Adrenal gland (tissue), 12 donors: ENCODE measurements around the gene TET1. TPM values are rescaled to one million over a fixed set of nuclear protein-coding genes. Genes with fewer than 3 reads are reported as not detected.
A peak's percentile ranks its signal among the peaks of the same experiment; 100 is the strongest.

Experiments
- DNase-seq, 7 donors: peaks; one replicate each; pipeline ENCODE4 v3.0.0-alpha.2; 2019 to 2020
- H3K27ac ChIP-seq, 5 donors: fragments of 200-600 bp; sonication (generic) in 4 of 5; 1 replicate in 3 of 5; 2 replicates in 2 of 5; pipeline versions ENCODE4 v1.5.1 to v1.8.0; 2016 to 2020; ENCODE audit warnings: mild to moderate bottlenecking in 1 of 5
- H3K27me3 ChIP-seq: fragments of 200-600 bp; 2 replicates; pipeline ENCODE4 v1.8.0; 2021
- H3K36me3 ChIP-seq, 2 donors: fragments of 200-600 bp; replicated peaks in 1 of 2; 1 replicate in 1 of 2; 2 replicates in 1 of 2; pipeline versions ENCODE4 v1.5.1 to v1.8.0; 2018 to 2022
- H3K4me1 ChIP-seq, 2 donors: fragments of 200-600 bp; replicated peaks in 1 of 2; 1 replicate in 1 of 2; 2 replicates in 1 of 2; pipeline versions ENCODE4 v1.5.1 to v1.8.0; 2018 to 2021
- H3K4me3 ChIP-seq, 4 donors: fragments of 200-600 bp; sonication (generic) in 3 of 4; one replicate each; pipeline ENCODE4 v1.5.1; 2016 to 2018
- H3K9me3 ChIP-seq, 3 donors: fragments of 200-600 bp; sonication (generic) in 1 of 3; replicated peaks in 1 of 3; 1 replicate in 2 of 3; 2 replicates in 1 of 3; pipeline versions ENCODE4 v1.5.1 to v1.8.0; 2016 to 2021
- POLR2A ChIP-seq, 2 donors: fragments of 450-650 bp; IDR thresholded peaks; one replicate each; pipeline ENCODE4 v1.6.1; 2017; ENCODE audit warnings: antibody characterized with exemption in 2 of 2, mild to moderate bottlenecking in 2 of 2, moderate library complexity in 1 of 2
- WGBS, 4 donors: extraction: QIAGEN DNeasy Blood & Tissue Kit in 2 of 4; methylation state at CpG; one replicate each; pipeline versions ENCODE4 v1.1.5 to v1.1.7; 2013 to 2017; 5-methylcytosine and 5-hydroxymethylcytosine counted together
- intact Hi-C, 2 donors: fragments of 100-400 bp; cut with DNase I; formaldehyde crosslinking; loops; one replicate each; pipeline versions ENCODE4 v1.14.1 to v1.15.0; 2022 to 2023
- polyA plus RNA-seq, 3 donors: library from polyadenylated mRNA; stranded (reverse); fragments of 200-250 nt in 2 of 3; fragments of 350-450 nt in 1 of 3; fragmentation: Illumina TruSeq in 1 of 3; extraction: RNeasy Lipid Tissue Mini Kit (QIAGEN cat#74804) in 1 of 3; gene quantifications; one replicate each; pipeline ENCODE4 v1.2.3, GENCODE V29; 2013 to 2014
- total RNA-seq, 9 donors: library from RNA; depleted of rRNA in 4 of 9; stranded (reverse); fragments of >200 nt in 4 of 9; fragments of 120-200 nt in 1 of 9; fragmentation: NEBNext Ultra II Directional in 1 of 9; extraction: Animal tissue kit (Norgen Biotek cat#: 25700) in 1 of 9; gene quantifications; one replicate each; pipeline versions ENCODE4 v1.1.0 to v1.2.4, GENCODE V29; 2013 to 2023
- TF ChIP-seq, protein P1 (sequence below), 6 experiments: fragments of 450-650 bp in 4 of 6; fragments of 200-600 bp in 2 of 6; sonication (generic) in 1 of 6; IDR thresholded peaks; 1 replicate in 5 of 6; 2 replicates in 1 of 6; pipeline versions ENCODE4 v1.5.1 to v1.8.0; 2016 to 2021; ENCODE audit warnings: antibody characterized with exemption in 6 of 6, mild to moderate bottlenecking in 2 of 6, moderate library complexity in 1 of 6
- donor health status: healthy with polysubstance abuse.
- donor health status: Bipolar disorder and iron deficiency.
- donor health status: DM: yes; HTN: yes; CAD: no.
- donor health status: DM: no; HTN: no; CAD: no.
- donor health status: DM: no; HTN: no; CAD: no.
- donor health status: DM: yes; HTN: yes; CAD: no.

TET1 gene
- total and polyA plus RNA-seq, 12 donors = 0.07 to 10.0 (median 1.4) TPM

DNA sequence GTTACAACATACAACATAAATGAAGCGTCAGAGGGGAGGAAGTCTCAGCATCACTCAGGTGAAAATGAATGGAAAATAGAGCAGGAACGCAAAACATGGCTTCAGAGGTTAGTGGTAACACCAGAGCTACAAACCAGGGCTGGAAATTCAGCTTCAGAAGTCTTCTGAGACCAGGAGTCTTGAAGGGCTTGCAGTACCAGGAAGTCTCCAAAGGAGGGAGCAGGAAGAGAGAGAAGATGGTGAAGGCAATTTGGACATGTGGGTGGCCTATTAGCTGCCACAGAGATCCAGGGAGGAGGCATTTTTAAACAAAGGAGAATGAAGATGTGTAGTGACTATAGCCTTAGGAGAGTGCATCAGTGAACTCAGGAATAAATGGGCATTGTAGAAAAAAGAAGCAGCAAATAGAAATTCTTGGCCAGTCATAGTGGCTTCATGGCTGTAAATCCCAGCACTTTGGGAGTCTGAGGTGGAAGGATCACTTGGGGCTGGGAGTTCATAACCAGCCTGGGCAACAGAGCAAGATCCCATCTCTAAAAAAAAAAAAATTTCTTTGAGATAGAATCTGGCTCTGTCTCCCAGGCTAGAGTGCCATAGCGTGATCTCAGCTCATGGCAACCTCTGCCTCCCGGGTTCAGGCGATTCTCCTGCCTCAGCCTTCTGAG lies 9.3 kb upstream of the TET1 start:
- WGBS, 4 donors = 73 to 80% (median 77%) methylated on average over 5 of the region's 5 CpGs
- Histone ChIP-seq H3K36me3 (no peaks in the 10 kb centered on the region), H3K27me3 (no peaks in the 10 kb centered on the region), H3K27ac (no peak overlapping the region), H3K9me3 (no peaks in the 10 kb centered on the region), H3K4me1 (no peaks in the 10 kb centered on the region), H3K4me3 (no peak overlapping the region)
- intact Hi-C loops = loop anchor here in 1 of 2 donors (10.0 kb wide), 1 partner anchor 164 kb away; no protein-coding TSS in a partner anchor
- DNase-seq = peak; percentile 46 to 77 (median 60)
- TF ChIP-seq, protein P1, sequence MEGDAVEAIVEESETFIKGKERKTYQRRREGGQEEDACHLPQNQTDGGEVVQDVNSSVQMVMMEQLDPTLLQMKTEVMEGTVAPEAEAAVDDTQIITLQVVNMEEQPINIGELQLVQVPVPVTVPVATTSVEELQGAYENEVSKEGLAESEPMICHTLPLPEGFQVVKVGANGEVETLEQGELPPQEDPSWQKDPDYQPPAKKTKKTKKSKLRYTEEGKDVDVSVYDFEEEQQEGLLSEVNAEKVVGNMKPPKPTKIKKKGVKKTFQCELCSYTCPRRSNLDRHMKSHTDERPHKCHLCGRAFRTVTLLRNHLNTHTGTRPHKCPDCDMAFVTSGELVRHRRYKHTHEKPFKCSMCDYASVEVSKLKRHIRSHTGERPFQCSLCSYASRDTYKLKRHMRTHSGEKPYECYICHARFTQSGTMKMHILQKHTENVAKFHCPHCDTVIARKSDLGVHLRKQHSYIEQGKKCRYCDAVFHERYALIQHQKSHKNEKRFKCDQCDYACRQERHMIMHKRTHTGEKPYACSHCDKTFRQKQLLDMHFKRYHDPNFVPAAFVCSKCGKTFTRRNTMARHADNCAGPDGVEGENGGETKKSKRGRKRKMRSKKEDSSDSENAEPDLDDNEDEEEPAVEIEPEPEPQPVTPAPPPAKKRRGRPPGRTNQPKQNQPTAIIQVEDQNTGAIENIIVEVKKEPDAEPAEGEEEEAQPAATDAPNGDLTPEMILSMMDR (IDR thresholded peaks at IDR 0.05) = peak; percentile 64 to 89 (median 76)
- TF ChIP-seq POLR2A (IDR thresholded peaks at IDR 0.05) = no peak

GRCh38 chr10:68553138-68553537 lies 7.0 kb upstream of the TET1 start:
- Histone ChIP-seq H3K9me3 (no peaks in the 10 kb centered on the region), H3K4me1 (no peaks in the 10 kb centered on the region), H3K27ac (no peak overlapping the region), H3K27me3 (no peaks in the 10 kb centered on the region), H3K4me3 (no peak overlapping the region), H3K36me3 (no peaks in the 10 kb centered on the region)
- intact Hi-C loops = loop anchor here in 1 of 2 donors (10.0 kb wide), 1 partner anchor 162 kb away; no protein-coding TSS in a partner anchor
- TF ChIP-seq POLR2A (IDR thresholded peaks at IDR 0.05) = no peak
- TF ChIP-seq, protein P1 (IDR thresholded peaks at IDR 0.05) = no peak
- no peak for DNase-seq
- 55 to 64% (median 61%) methylated on average over 6 of the region's 6 CpGs for WGBS, 4 donors

DNA sequence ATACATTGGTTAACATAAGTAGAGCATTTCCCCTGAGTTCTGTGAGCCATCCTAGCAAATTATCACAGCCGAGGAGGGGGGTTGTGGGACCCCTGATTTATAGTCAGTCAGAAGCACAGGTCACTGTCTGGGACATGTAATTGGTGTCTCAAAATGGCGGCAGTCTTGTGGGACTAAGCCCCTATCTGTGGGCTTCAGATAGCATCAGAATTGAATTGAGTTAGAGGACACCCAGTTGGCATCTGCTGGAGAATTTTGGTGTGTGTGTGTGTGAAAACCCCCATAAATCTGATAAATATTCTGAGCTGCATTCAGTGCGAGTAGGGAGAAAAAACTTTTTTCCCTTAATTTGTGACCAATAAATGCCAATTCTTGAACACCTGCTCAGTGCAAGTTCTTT lies 6.5 kb upstream of the TET1 start:
- no peak for DNase-seq
- Histone ChIP-seq H3K27me3 (no peaks in the 10 kb centered on the region), H3K4me1 (no peaks in the 10 kb centered on the region), H3K36me3 (no peaks in the 10 kb centered on the region), H3K9me3 (no peaks in the 10 kb centered on the region), H3K4me3 (no peak overlapping the region), H3K27ac (no peak overlapping the region)
- WGBS, 4 donors = 57 to 70% (median 67%) methylated on average over 3 of the region's 3 CpGs
- TF ChIP-seq, protein P1 (IDR thresholded peaks at IDR 0.05) = no peak
- intact Hi-C loops = loop anchor here in 1 of 2 donors (10.0 kb wide), 1 partner anchor 161 kb away; no protein-coding TSS in a partner anchor

GRCh38 chr10:68558478-68558877 lies 1.7 kb upstream of the TET1 start:
- H3K27ac ChIP-seq = no peak overlapping the region
- H3K36me3 ChIP-seq = no peaks in the 10 kb centered on the region
- H3K4me1 ChIP-seq = peaks cover 0 to 10% of the 10 kb centered on the region in 2 donors
- intact Hi-C loops = loop anchor here in 1 of 2 donors (10.0 kb wide), 1 partner anchor 156 kb away; no protein-coding TSS in a partner anchor
- TF ChIP-seq, protein P1 (IDR thresholded peaks at IDR 0.05) = no peak
- TF ChIP-seq POLR2A (IDR thresholded peaks at IDR 0.05) = no peak
- H3K4me3 ChIP-seq = no peak overlapping the region
- peaks cover 3% of the 10 kb centered on the region for H3K27me3 ChIP-seq
- no peaks in the 10 kb centered on the region for H3K9me3 ChIP-seq
- DNase-seq = no peak
- 96 to 100% (median 98%) methylated on average over 2 of the region's 2 CpGs for WGBS, 4 donors
